Measurements from ENCODE around the gene SMPD1.

DNA sequence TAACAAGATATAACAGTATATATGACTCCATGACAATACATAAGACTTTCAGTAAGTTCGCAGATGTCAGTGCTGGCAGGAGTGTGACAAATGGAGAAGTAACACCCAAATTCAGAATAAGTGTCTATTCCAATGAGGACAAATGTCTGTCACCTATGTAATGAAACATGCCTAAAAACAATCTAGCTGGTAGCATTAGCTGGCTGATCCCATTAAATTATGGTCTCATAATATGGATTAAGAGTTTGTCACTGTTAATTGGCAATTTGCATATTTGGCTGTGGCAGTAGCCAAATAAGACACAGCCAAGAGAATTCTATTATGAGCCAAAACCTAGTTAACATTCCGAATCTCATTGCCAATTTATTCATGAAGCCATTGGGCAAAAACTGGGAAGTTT, 39.8 kb upstream of the SMPD1 start:
- TF ChIP-seq POLR2A (IDR thresholded peaks at IDR 0.05; ENCODE audit: low read length) (no peak), GATA1 (IDR thresholded peaks at IDR 0.05; ENCODE audit: low read depth, low read length) (no peak)
